Ishikawa (cell line): ENCODE data around the gene CALU.

Source experiments
- CEBPB ChIP-seq: IDR thresholded peaks from 2 replicates; pipeline ENCODE4 v1.6.1; 2012
- CREB1 ChIP-seq: IDR thresholded peaks from 2 replicates; pipeline ENCODE4 v1.6.1; 2012; ENCODE audit warnings: low read depth
- EGR1 ChIP-seq: IDR thresholded peaks from 2 replicates; pipeline ENCODE4 v1.6.1; 2012
- EP300 ChIP-seq: IDR thresholded peaks from 2 replicates; pipeline ENCODE4 v1.6.1; 2012; ENCODE audit warnings: borderline replicate concordance
- FOXM1 ChIP-seq: IDR thresholded peaks from 2 replicates; pipeline ENCODE4 v1.6.1; 2012; ENCODE audit warnings: low read depth, borderline replicate concordance
- MAX ChIP-seq: IDR thresholded peaks from 2 replicates; pipeline ENCODE4 v1.6.1; 2012
- NFIC ChIP-seq: IDR thresholded peaks from 2 replicates; pipeline ENCODE4 v1.6.1; 2012
- RAD21 ChIP-seq: IDR thresholded peaks from 2 replicates; pipeline ENCODE4 v1.6.1; 2012; ENCODE audit warnings: low read depth
- TAF1 ChIP-seq: IDR thresholded peaks from 2 replicates; pipeline ENCODE4 v1.6.1; 2012; ENCODE audit warnings: low read depth, mild to moderate bottlenecking
- TCF12 ChIP-seq: IDR thresholded peaks from 2 replicates; pipeline ENCODE4 v1.6.1; 2012; ENCODE audit warnings: low read depth
- TEAD4 ChIP-seq: IDR thresholded peaks from 2 replicates; pipeline ENCODE4 v1.6.1; 2012
- USF1 ChIP-seq: IDR thresholded peaks from 2 replicates; pipeline ENCODE4 v1.6.1; 2012
- YY1 ChIP-seq: IDR thresholded peaks from 2 replicates; pipeline ENCODE4 v1.6.1; 2012; ENCODE audit warnings: low read depth
- ZBTB7A ChIP-seq: IDR thresholded peaks from 2 replicates; pipeline ENCODE4 v1.6.1; 2012; ENCODE audit warnings: low read depth
- TF ChIP-seq, protein P1 (sequence below): IDR thresholded peaks from 2 replicates; pipeline ENCODE4 v1.6.1; 2012; ENCODE audit warnings: low read depth, mild to moderate bottlenecking

CALU gene

DNA sequence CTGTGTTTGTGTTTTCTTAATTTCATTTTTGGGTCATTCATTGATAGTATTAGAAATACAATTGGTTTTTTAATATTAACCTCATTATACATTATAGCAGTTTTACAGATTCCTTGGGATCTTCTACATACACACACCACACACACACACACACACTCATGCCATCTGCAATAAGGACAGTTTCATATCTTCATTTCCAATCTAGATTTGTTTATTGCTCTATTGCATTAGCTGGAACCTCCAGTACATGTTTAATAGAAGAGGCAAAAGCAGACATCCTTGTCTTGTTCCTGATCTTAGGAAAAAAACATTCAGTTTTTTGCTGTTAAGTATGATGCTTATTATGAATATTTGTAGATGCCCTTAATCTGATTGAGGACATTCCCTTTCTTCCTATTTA, 17.8 kb upstream of the CALU start:
- TF ChIP-seq FOXM1 (no peak), CREB1 (no peak), TEAD4 (no peak)

- TF ChIP-seq ZBTB7A (no peak), CREB1 (no peak)
These were observed 14.4 kb upstream of the CALU start for GRCh38 chr7:128724743-128725142.

- peak; percentile 73 for TF ChIP-seq USF1
- no peak for TF ChIP-seq EGR1
These were observed 13.6 kb upstream of the CALU start for GRCh38 chr7:128725531-128725930.

DNA sequence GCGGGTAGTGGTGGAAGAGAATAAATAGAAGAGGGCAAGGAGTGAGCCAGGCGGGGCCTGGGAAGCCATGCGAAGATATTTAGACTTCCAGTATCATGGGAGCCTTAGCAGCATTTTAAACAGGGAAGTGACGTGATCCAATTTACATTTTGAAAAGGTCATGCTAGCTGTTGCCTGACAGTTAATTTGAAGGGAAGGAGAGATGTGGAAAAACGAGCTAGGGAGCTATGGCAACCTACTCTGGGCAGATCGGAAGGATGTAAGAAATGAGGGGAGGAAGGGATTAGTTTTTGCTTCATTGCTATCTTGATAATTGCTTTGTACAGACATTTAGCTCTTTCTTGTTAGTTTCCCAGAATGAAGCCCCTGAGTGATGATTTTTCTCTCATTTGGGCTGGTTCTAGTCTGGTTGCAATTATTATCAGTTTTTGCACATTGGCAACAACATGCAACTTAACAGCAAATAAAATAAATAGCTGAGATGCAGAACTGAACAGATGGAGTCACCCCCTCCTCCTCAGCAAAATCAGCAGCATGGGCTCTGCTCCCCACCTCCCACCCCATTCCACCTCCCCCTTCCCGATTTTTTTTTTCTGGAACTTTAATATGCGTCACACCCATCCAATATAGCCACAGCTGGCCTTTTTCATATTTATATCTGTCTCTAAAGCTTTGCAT, 13.0 kb upstream of the CALU start:
- no peak for TF ChIP-seq ZBTB7A

- TF ChIP-seq, protein P1, sequence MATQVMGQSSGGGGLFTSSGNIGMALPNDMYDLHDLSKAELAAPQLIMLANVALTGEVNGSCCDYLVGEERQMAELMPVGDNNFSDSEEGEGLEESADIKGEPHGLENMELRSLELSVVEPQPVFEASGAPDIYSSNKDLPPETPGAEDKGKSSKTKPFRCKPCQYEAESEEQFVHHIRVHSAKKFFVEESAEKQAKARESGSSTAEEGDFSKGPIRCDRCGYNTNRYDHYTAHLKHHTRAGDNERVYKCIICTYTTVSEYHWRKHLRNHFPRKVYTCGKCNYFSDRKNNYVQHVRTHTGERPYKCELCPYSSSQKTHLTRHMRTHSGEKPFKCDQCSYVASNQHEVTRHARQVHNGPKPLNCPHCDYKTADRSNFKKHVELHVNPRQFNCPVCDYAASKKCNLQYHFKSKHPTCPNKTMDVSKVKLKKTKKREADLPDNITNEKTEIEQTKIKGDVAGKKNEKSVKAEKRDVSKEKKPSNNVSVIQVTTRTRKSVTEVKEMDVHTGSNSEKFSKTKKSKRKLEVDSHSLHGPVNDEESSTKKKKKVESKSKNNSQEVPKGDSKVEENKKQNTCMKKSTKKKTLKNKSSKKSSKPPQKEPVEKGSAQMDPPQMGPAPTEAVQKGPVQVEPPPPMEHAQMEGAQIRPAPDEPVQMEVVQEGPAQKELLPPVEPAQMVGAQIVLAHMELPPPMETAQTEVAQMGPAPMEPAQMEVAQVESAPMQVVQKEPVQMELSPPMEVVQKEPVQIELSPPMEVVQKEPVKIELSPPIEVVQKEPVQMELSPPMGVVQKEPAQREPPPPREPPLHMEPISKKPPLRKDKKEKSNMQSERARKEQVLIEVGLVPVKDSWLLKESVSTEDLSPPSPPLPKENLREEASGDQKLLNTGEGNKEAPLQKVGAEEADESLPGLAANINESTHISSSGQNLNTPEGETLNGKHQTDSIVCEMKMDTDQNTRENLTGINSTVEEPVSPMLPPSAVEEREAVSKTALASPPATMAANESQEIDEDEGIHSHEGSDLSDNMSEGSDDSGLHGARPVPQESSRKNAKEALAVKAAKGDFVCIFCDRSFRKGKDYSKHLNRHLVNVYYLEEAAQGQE: no peak
- no peak for TF ChIP-seq RAD21
- TF ChIP-seq TEAD4: no peak
- no peak for TF ChIP-seq YY1
- TF ChIP-seq CEBPB: no peak
- no peak for TF ChIP-seq NFIC
- no peak for TF ChIP-seq MAX
- TF ChIP-seq ZBTB7A: no peak
- TF ChIP-seq TAF1: no peak
- TF ChIP-seq CREB1: no peak
- no peak for TF ChIP-seq USF1
- TF ChIP-seq EP300: no peak
- TF ChIP-seq TCF12: no peak
- TF ChIP-seq FOXM1: no peak
- no peak for TF ChIP-seq EGR1
These were observed 12.5 kb upstream of the CALU start for GRCh38 chr7:128726737-128727072.

DNA sequence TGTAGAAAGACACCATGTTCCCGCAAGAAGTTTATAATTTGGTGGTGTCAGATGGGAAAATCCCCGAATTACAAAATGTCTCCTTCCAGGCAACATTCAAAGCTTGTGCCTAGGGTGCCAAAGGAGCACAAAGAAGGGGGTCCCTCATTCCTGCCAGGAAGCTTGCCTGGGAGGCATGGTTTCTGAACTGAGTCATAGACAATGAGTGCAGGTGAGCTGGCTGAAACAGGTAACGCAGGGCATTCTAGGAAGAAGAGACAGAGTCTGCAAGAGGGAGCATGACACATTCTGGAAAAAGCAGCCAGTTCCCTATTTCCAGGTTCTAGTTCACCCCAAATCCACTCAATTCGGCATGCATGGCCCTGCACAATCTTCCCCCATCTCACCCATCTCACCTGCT, 11.9 kb upstream of the CALU start:
- TF ChIP-seq RAD21 (no peak), EGR1 (no peak)

DNA sequence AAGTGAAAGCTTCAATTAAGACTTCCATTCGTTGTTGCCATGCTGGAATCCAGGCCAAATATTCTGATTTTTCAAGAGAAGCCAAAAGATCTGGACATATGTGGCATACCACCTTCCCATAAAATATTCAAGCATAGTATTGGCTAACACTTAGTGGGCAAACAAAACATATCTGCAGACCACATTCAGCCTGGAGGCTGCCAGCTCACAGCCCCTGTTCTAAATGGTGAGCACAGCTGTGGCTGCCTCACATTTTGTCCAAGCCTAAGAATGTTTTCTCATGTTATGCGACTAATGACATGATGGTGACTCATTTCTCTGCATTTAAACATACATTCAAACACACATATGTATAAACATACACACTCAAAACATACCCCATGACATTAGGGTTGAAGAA, 10.6 kb upstream of the CALU start:
- no peak for TF ChIP-seq RAD21
- TF ChIP-seq TAF1: no peak
- TF ChIP-seq NFIC: no peak
- TF ChIP-seq YY1: no peak
- no peak for TF ChIP-seq EP300
- no peak for TF ChIP-seq FOXM1
- no peak for TF ChIP-seq TCF12
- no peak for TF ChIP-seq TEAD4

DNA sequence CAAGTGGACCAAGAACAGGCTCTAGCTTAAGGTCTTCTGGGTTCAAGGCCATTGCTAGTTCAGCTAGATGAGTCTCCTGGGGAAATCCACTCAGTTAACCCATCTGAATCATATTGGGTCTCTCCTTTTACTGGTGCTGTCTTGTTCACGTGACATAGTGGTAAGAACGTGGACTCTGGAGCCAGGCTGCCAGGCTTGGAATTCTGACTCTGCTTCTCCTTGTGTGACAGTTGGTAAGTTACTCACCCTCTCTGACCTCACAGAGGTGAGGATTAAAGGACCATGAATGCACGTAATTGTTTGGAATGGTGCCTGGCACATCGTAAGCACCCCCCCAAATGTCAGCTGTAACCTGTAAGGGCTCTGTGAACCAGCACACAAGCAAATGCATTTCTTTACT, 9.7 kb upstream of the CALU start:
- TF ChIP-seq TEAD4: no peak
- TF ChIP-seq CEBPB: no peak
- no peak for TF ChIP-seq YY1
- TF ChIP-seq MAX: no peak
- TF ChIP-seq TAF1: no peak
- TF ChIP-seq RAD21: no peak
- TF ChIP-seq ZBTB7A: no peak
- no peak for TF ChIP-seq NFIC
- TF ChIP-seq CREB1: no peak
- no peak for TF ChIP-seq EP300
- no peak for TF ChIP-seq FOXM1
- no peak for TF ChIP-seq TCF12
- TF ChIP-seq EGR1: no peak
- TF ChIP-seq, protein P1: no peak
- TF ChIP-seq USF1: no peak
